Umbilical cord (tissue), 2 donors: ENCODE results near the gene CASP6. TPM values are rescaled to one million over a fixed set of nuclear protein-coding genes. Genes with fewer than 3 reads are reported as not detected.
A peak's percentile ranks its signal among the peaks of the same experiment; 100 is the strongest.

Experiments used
- DNase-seq: peaks from one replicate; pipeline ENCODE4 v3.0.0-alpha.2; 2015; ENCODE audit warnings: low spot score
- total RNA-seq: library from RNA; depleted of rRNA; stranded (reverse); fragments of >200 nt; gene quantifications from one replicate; pipeline ENCODE4 v1.2.3, GENCODE V29; 2014; ENCODE audit warnings: low replicate concordance; ENCODE audit not compliant: insufficient read depth

CASP6 gene
- total RNA-seq, 1 donor from 2014 or later, result 19.3 TPM

DNA sequence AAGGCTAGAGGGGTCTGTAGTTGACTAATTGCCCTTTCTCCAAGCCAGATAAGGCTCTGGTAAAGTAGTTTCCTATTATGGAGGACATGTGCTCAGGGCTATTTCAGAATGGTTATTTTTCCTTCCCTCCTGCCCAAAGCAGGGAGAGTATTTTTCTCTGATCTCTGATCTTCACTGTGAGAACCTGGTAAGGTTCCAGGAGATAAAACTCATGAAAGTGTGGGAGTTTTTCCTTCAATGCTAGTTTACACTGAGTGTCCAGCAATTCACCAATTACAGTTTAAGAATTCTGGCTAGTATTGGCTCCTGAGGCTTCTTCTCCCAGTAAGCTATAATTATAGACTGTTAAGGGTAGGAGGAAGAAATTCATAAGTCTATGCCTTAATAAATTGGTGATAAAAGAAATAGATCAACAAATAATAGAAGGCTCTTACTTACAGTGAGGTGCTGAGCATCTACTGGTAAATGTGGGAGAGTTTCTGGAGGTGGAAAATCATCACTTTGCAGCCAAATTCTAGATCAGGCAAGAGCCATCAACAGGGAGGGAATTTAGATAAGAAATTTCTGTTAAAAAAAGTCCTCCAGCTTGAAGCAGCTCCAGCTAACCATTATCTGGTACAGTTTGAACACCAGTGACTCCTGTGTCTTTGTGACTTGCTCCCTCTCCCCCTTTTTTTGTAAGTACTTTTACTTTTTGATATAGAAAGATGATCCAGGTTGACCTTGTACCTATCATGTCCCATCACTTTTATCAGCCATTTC, 30.9 kb downstream of the CASP6 start:
- DNase-seq, result no peak

DNA sequence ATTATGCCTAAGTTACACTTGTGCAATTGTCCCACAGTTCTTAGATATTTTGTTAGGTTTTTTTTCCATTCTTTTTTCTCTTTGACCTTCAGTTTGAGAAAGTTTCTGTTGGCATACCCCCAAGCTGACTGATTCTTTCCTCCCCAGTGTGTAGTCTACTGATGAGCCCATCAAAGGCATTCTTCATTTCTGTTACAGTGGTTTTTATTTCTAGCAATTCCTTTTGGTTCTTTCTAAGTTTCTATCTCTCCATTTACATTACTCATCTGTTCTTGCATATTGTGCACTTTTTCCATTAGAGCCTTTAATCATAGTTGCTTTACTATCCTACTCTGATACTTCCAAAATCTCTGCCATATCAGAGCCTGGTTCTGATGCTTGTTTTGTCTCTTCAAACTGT, 31.9 kb downstream of the CASP6 start:
- no peak for DNase-seq

DNA sequence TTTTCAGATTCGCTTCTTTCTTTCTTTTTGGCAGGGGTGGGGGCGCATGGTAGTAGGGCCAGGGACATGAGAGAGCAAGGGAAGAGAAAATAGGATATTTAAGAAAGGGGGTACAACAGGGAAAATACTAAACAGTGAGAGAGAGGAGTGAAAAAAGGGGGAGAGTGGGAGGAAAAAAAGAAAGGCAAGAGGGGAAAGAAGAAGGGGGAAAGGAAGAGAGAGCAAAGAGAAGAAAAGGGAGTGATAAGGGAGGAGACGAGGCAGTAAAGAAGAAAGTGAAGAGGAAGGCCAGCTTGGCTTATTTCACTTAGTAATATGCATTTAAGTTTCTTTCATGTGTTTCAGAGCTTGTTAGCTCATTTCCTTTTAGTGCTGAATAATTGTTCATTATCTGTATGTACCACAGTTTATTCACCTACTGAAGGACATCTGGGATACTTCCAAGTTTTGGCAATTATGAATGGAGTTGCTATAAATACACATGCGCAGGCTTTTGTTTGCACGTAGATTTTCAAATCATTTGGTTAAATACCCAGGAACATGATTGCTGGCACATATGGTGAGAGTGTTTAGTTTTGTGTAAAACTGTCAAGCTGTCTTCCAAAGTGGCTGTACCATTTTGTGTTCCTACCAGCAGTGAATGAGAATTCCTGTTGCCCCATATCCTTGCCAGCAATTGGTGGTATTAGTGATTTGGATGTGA, 37.3 kb downstream of the CASP6 start:
- DNase-seq, result no peak

- no peak for DNase-seq
Measured at GRCh38 chr4:109662771-109663170, 40.5 kb downstream of the CASP6 start.

GRCh38 chr4:109662116-109662515, 41.1 kb downstream of the CASP6 start:
- no peak for DNase-seq

DNA sequence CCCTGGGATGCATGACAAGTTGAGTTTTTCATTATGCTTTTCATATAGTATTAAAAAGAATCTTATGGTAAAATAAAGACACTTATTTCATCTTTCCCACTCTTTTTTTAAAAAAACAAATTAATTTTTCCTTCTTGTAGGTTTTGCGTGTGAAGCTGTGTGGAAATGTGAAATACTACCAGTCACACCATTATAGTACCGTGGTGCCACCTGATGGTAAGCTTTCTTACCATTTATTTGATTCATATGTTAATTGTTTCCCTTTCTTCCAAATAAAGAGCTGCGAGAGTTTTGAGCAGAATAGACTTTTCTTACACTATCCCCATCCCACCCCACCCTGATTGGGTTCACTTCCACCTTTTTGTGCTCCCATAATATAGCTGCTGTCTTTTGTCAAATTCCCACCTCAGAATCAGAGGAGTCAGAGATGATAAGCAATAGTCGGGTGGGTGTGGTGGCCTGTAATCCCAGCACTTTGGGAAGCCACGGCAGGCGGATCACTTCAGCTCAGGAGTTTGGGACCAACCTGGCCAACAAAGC, 44.3 kb downstream of the CASP6 start:
- peak; percentile 4 for DNase-seq

DNA sequence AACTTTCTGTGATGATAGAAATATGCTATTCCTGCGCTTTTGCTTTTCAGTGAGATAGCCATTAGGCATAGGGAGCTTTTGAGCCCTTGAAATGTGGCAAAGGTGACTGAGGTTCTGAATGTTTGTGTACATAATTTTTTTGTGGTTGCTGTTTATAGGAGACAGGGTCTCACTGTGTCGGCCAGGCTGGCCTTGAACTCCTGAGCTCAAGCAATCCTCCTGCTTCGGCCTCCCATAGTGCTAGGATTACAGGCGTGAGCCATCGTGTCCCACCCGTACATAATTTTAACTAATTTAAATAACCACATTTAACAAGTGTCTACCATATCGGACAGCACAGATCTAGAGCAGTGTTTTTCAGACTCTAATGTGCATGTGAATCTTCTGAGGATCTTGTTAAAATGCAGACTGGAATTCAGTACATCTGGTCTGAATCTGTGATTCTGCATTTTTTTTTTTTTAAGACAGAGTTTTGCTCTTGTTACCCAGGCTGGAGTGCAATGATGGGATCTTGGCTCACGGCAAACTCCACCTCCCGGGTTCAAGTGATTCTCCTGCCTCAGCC, 45.3 kb downstream of the CASP6 start:
- no peak for DNase-seq

- no peak for DNase-seq
Measured at GRCh38 chr4:109655396-109655795, 47.8 kb downstream of the CASP6 start.

GRCh38 chr4:109649872-109650271, 53.4 kb downstream of the CASP6 start:
- no peak for DNase-seq

- DNase-seq, result no peak
Measured at GRCh38 chr4:109648997-109649575, 54.2 kb downstream of the CASP6 start.

DNA sequence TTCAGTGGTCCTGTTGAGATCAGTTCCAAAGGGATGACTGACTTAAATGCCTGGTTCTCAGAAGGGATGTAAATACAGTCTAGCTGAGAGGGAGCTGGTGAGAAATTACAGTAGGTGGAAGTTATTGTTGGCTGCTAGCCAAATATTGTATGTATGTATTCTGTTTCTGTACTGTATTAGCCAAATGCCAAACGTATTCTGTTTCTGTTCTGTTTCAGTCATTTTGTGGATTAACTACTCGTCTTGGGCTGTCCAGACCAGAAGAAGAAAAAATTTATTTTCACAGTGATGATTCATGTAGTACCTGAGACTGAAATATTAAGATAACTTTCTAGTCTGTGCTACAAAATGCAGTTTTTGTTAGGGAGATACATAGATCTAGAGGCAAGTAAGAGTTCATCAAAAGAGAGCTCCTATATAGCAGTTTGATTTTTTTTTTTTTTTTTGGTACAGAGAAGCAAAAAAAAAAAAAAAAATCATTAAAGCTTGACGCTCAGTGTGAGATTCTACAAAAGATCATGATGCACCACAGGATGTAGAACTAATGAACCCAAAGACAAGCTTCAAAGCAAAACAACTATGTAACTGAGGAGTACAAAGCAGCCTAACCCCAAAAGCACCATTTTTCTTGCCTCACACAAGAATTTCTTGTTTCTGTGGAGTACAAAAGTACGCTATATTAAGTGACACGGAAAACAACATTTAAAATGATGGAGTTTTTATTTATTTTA, 54.8 kb downstream of the CASP6 start:
- peak; percentile 30 for DNase-seq

- DNase-seq, result no peak
Measured at GRCh38 chr4:109645874-109646710, 57.2 kb downstream of the CASP6 start.

DNA sequence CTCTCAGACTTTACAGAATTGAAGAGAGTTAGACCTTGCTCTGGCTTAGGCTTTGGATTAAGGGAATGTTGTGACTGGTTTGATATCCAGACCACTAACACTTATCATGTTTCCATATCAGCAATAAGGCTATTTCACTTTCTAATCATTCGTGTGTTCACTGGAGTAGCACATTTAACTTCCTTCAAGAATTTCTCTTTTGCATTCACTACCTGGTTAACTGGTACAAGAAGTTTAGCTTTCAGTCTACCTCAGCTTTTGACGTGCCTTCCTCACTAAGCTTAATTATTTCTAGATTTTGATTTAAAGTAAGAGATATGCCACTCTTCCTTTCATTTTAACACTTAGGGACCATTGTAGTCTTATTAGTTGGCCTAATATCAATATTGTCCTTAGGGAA, 62.6 kb downstream of the CASP6 start:
- no peak for DNase-seq

Other genes starting within 250 kb of the CASP6 start
- 19.0 TPM for gene MCUB, start 143.2 kb downstream of the CASP6 start, total RNA-seq
- gene PLA2G12A, start 26.6 kb upstream of the CASP6 start, total RNA-seq, result 19.5 TPM
- 13.0 TPM for gene CFI, start 98.6 kb upstream of the CASP6 start, total RNA-seq
- gene GAR1, start 112.3 kb upstream of the CASP6 start, total RNA-seq, result 7.0 TPM
- gene RRH, start 124.5 kb upstream of the CASP6 start, total RNA-seq, result not detected
- 1.9 TPM for gene LRIT3, start 144.7 kb upstream of the CASP6 start, total RNA-seq
- 8.4 TPM for gene EGF, start 209.4 kb upstream of the CASP6 start, total RNA-seq